Neural crest cell (in vitro differentiated cells): ENCODE results near the gene MAP2K7. TPM values are rescaled to one million over a fixed set of nuclear protein-coding genes. Genes with fewer than 3 reads are reported as not detected.
A peak's percentile ranks its signal among the peaks of the same experiment; 100 is the strongest.

Experiments
- DNase-seq: peaks from one replicate; pipeline ENCODE4 v3.0.0; 2021; ENCODE audit warnings: low read depth, mixed read lengths, low spot score
- H3K27ac Mint-ChIP-seq: one replicate; pipeline ENCODE4 v1.8.0; 2021; ENCODE audit warnings: mild to moderate bottlenecking, mixed read lengths; ENCODE audit not compliant: unreplicated experiment
- H3K27me3 Mint-ChIP-seq: 2 replicates; pipeline ENCODE4 v1.8.0; 2021; ENCODE audit warnings: low read depth, mild to moderate bottlenecking, mixed read lengths
- H3K36me3 Mint-ChIP-seq: 2 replicates; pipeline ENCODE4 v1.8.0; 2021; ENCODE audit warnings: low read depth, mild to moderate bottlenecking, mixed read lengths
- H3K4me1 Mint-ChIP-seq: 2 replicates; pipeline ENCODE4 v1.8.0; 2021; ENCODE audit warnings: mixed read lengths
- H3K4me3 Mint-ChIP-seq: one replicate; pipeline ENCODE4 v1.8.0; 2021; ENCODE audit warnings: mild to moderate bottlenecking, mixed read lengths
- H3K9me3 Mint-ChIP-seq: 2 replicates; pipeline ENCODE4 v1.8.0; 2021; ENCODE audit warnings: mixed read lengths
- CTCF ChIP-seq: fragments of 200-600 bp; sonication (generic); conservative IDR thresholded peaks from 2 replicates; pipeline ENCODE4 v1.5.0; 2021; ENCODE audit warnings: antibody characterized with exemption, mild to moderate bottlenecking
- total RNA-seq: library from RNA; stranded (reverse); gene quantifications from 2 replicates; pipeline ENCODE4 v1.2.1, GENCODE V29; 2021

The MAP2K7 gene
- total RNA-seq, 1 donor from 2014 or later = 50.7 TPM

GRCh38 chr19:7933828-7934725 is 30.4 kb downstream of the MAP2K7 start:
- TF ChIP-seq CTCF = peak; percentile 7
- Mint-ChIP-seq H3K4me1 (peaks cover 2% of the 10 kb centered on the region), H3K36me3 (peaks cover 2% of the 10 kb centered on the region), H3K9me3 (no peaks in the 10 kb centered on the region), H3K27ac (no peak overlapping the region), H3K27me3 (no peaks in the 10 kb centered on the region), H3K4me3 (no peak overlapping the region)
- DNase-seq = no peak

- Mint-ChIP-seq H3K4me1 (no peaks in the 10 kb centered on the region), H3K36me3 (peaks cover 2% of the 10 kb centered on the region), H3K27ac (no peak overlapping the region), H3K9me3 (no peaks in the 10 kb centered on the region), H3K27me3 (no peaks in the 10 kb centered on the region), H3K4me3 (no peak overlapping the region)
- no peak for TF ChIP-seq CTCF
- no peak for DNase-seq
Measured at GRCh38 chr19:7934766-7935165, 31.1 kb downstream of the MAP2K7 start.

- H3K4me1 Mint-ChIP-seq = peaks cover 24% of the 10 kb centered on the region
- no peaks in the 10 kb centered on the region for H3K27me3 Mint-ChIP-seq
- no peaks in the 10 kb centered on the region for H3K9me3 Mint-ChIP-seq
- H3K4me3 Mint-ChIP-seq = peak overlapping the region; percentile 77
- H3K36me3 Mint-ChIP-seq = peaks cover 6% of the 10 kb centered on the region
- TF ChIP-seq CTCF = no peak
- no peak for DNase-seq
- H3K27ac Mint-ChIP-seq = no peak overlapping the region
Measured at GRCh38 chr19:7940841-7941240, 37.2 kb downstream of the MAP2K7 start.

- Mint-ChIP-seq H3K9me3 (no peaks in the 10 kb centered on the region), H3K27ac (peak overlapping the region; percentile 12), H3K27me3 (no peaks in the 10 kb centered on the region), H3K4me1 (peaks cover 24% of the 10 kb centered on the region), H3K36me3 (peaks cover 6% of the 10 kb centered on the region), H3K4me3 (peak overlapping the region; percentile 90)
- no peak for DNase-seq
- TF ChIP-seq CTCF = no peak
Measured at GRCh38 chr19:7941895-7942596, 38.4 kb downstream of the MAP2K7 start.

GRCh38 chr19:7942981-7943443 is 39.3 kb downstream of the MAP2K7 start:
- Mint-ChIP-seq H3K27me3 (no peaks in the 10 kb centered on the region), H3K36me3 (peaks cover 6% of the 10 kb centered on the region), H3K27ac (peak overlapping the region; percentile 99), H3K4me1 (peaks cover 24% of the 10 kb centered on the region), H3K4me3 (peak overlapping the region; percentile 90), H3K9me3 (no peaks in the 10 kb centered on the region)
- no peak for DNase-seq
- no peak for TF ChIP-seq CTCF
